ENCODE data around the gene CARMIL1. TPM values are rescaled to one million over a fixed set of nuclear protein-coding genes. Genes with fewer than 3 reads are reported as not detected.

Gene CARMIL1
- total RNA-seq, 2 experiments from 2014 or later: 3.6 to 4.1 TPM

DNA sequence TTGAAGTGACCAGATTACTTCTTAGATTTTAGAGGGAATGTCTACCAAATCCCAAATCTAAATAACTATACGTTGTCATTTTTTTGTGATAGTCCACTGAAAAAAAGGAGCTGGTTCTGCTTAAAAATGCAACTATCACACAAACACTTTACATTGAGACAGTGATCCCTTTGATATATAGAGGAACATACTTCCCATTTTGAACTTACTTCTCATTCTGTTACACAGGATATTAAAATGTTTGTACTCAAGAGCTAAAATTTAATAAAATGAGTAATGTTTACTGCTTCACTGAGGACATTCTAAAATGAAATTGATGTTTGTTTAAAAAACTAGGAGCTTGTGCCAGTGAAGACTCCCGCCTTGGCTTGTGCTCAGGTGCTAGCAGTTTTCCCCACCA lies 174.1 kb downstream of the CARMIL1 start:
- TF ChIP-seq, protein P1, sequence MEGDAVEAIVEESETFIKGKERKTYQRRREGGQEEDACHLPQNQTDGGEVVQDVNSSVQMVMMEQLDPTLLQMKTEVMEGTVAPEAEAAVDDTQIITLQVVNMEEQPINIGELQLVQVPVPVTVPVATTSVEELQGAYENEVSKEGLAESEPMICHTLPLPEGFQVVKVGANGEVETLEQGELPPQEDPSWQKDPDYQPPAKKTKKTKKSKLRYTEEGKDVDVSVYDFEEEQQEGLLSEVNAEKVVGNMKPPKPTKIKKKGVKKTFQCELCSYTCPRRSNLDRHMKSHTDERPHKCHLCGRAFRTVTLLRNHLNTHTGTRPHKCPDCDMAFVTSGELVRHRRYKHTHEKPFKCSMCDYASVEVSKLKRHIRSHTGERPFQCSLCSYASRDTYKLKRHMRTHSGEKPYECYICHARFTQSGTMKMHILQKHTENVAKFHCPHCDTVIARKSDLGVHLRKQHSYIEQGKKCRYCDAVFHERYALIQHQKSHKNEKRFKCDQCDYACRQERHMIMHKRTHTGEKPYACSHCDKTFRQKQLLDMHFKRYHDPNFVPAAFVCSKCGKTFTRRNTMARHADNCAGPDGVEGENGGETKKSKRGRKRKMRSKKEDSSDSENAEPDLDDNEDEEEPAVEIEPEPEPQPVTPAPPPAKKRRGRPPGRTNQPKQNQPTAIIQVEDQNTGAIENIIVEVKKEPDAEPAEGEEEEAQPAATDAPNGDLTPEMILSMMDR (IDR thresholded peaks at IDR 0.05): no peak
- CTCF ChIA-PET: interaction anchor here (0.6 to 0.7 kb wide), 2 partner anchors 15 to 175 kb away, joined by 3 read pairs; no protein-coding TSS in a partner anchor
- intact Hi-C loops (cut with micrococcal nuclease): no loop called here
- no peak for DNase-seq
- POLR2A ChIA-PET: no interaction called here
- Mint-ChIP-seq H3K36me3 (ENCODE audit: low read depth) (no peaks in the 10 kb centered on the region), H3K4me3 (no peak overlapping the region), H3K4me1 (ENCODE audit: low read depth) (peaks cover 6% of the 10 kb centered on the region), H3K27me3 (no peaks in the 10 kb centered on the region), H3K9me3 (no peaks in the 10 kb centered on the region), H3K27ac (no peak overlapping the region)
- no peak for ATAC-seq

DNA sequence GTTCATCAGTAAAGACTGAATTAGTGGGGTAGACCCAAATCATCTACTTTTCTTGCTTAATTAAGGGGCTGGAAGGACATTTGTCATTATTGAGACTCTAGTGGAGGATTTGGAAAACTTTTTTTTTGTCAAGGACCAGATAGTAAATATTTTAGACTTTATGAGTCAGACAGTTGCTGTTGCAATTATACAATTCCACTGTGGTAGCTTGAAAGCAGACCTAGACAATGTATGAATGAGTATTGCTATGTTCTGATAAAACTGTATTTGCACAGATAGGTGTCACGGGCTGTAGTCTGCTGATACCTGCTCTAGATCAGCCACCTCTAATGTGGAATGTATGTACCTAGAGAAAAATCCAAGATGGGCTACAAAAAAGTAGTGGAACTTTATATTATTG lies 175.0 kb downstream of the CARMIL1 start:
- intact Hi-C loops (cut with micrococcal nuclease): no loop called here
- no peak overlapping the region for H3K27ac Mint-ChIP-seq
- DNase-seq: no peak
- H3K4me3 Mint-ChIP-seq: no peak overlapping the region
- ChIA-PET CTCF (no interaction called here), POLR2A (no interaction called here)
- peaks cover 5% of the 10 kb centered on the region for H3K4me1 Mint-ChIP-seq (ENCODE audit: low read depth)
- no peaks in the 10 kb centered on the region for H3K27me3 Mint-ChIP-seq
- ATAC-seq: no peak
- TF ChIP-seq, protein P1 (IDR thresholded peaks at IDR 0.05): no peak
- H3K36me3 Mint-ChIP-seq (ENCODE audit: low read depth): no peaks in the 10 kb centered on the region
- H3K9me3 Mint-ChIP-seq: no peaks in the 10 kb centered on the region

DNA sequence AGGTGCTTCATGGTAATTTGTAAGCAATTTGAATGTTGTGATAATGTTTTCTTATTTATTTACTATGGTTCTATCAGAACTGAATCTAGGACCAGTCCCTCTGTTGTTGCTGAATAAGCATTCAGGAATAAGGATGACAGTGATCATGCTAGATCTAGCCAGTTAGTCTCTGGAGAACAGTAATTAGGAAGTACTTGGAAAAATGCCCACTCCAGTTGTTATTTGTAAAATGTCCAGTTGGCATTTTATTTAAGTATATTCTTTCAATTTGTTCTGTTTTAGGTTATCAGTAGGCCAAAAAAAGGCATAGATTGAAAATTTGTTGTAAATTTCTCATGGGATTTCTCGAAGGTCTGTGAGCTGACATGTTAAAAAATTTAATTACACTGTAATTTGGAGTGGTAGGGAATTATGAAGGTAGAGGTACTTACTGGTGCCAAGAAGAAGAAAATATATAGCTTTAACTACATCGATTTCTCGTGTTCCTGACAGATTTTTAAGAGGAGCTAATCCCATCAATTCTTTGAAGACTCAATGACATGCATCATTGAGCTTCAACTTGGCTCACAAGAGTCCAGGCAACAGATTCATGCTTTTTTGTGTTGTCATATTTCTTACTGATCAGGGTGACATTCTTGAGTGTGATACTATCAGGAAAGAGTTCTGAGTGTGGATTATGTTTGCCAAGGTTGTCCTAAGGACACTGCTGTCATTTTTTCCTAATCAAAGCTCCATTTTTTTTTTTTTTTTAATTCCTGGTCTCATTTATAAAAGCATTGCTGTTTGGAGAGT lies 177.3 kb downstream of the CARMIL1 start:
- TF ChIP-seq, protein P1 (IDR thresholded peaks at IDR 0.05): no peak
- CTCF ChIA-PET: interaction anchor here (0.5 to 1.5 kb wide), 4 partner anchors 12 to 178 kb away, joined by 3 to 8 read pairs (median 4); partner anchors contain the start of gene CARMIL1
- intact Hi-C loops (cut with micrococcal nuclease): no loop called here
- DNase-seq (no peak), ATAC-seq (no peak)
- Mint-ChIP-seq H3K36me3 (ENCODE audit: low read depth) (no peaks in the 10 kb centered on the region), H3K27me3 (no peaks in the 10 kb centered on the region), H3K4me3 (no peak overlapping the region), H3K9me3 (no peaks in the 10 kb centered on the region), H3K27ac (no peak overlapping the region), H3K4me1 (ENCODE audit: low read depth) (peaks cover 2% of the 10 kb centered on the region)
- POLR2A ChIA-PET: interaction anchor here (0.6 kb wide), 1 partner anchor 21 kb away, joined by 3 read pairs; no protein-coding TSS in a partner anchor

DNA sequence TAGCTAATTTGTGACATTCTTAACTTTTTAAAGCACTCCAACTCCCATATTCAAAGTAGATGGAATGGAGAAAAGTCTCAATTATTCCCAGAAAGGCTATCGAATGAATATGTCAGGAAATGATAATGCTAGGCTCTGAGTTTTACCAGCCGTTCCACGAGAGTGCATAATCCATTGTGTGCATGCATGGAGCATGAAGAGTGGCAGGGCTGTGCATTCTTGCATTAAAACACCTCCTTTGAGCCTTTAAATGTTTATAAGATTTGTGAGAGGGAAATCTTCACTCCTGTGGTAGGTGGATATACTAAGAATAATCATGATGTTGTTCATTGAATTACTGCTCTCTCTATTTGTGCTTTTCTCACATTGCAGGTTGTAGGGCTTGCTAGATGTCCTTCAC lies 178.3 kb downstream of the CARMIL1 start:
- ChIA-PET CTCF (interaction anchor here (1.3 to 1.5 kb wide), 2 partner anchors 15 to 179 kb away, joined by 4 to 8 read pairs; partner anchors contain the start of gene CARMIL1), POLR2A (no interaction called here)
- TF ChIP-seq, protein P1 (IDR thresholded peaks at IDR 0.05): no peak
- Mint-ChIP-seq H3K36me3 (ENCODE audit: low read depth) (no peaks in the 10 kb centered on the region), H3K9me3 (no peaks in the 10 kb centered on the region), H3K4me3 (no peak overlapping the region), H3K27me3 (no peaks in the 10 kb centered on the region), H3K27ac (no peak overlapping the region), H3K4me1 (ENCODE audit: low read depth) (peaks cover 2% of the 10 kb centered on the region)
- ATAC-seq (no peak), DNase-seq (no peak)
- intact Hi-C loops (cut with micrococcal nuclease): no loop called here

DNA sequence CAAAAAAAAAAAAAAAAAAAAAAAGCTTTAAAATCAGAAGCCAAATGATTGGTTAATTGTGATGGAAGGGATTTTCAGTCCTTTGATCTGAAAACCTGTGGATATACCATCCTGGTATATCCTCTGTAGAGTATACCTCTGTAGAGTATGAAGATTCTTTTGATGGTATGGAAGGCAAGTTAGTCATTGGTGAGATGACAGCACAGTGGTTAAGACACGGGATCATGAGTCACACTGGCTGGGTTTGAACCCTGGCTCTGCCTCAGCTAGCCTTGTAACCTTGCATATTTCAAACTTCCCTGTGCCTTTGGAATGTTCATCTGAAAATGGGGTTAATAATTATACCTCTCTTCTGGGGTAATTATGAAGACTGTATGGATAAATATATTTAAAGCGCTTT lies 179.3 kb downstream of the CARMIL1 start:
- Mint-ChIP-seq H3K4me1 (ENCODE audit: low read depth) (peaks cover 2% of the 10 kb centered on the region), H3K27me3 (no peaks in the 10 kb centered on the region), H3K4me3 (no peak overlapping the region), H3K27ac (no peak overlapping the region), H3K36me3 (ENCODE audit: low read depth) (no peaks in the 10 kb centered on the region), H3K9me3 (no peaks in the 10 kb centered on the region)
- peak; percentile 84 for ATAC-seq
- TF ChIP-seq, protein P1 (IDR thresholded peaks at IDR 0.05): no peak
- ChIA-PET POLR2A (no interaction called here), CTCF (no interaction called here)
- intact Hi-C loops (cut with micrococcal nuclease): no loop called here
- peak; percentile 31 for DNase-seq

Data from activated CD8-positive, alpha-beta T cell treated with anti-CD3 and anti-CD28 coated beads for 36 hours (primary cell).